DND-41 (cell line): Measurements from ENCODE around the gene TNXB.
"Not testable (repeated sequence)": the region's sequence is repeated elsewhere in the genome, so short reads cannot be mapped to it uniquely, and the experiment has no call there.

Source experiments
- EZH2 ChIP-seq: IDR thresholded peaks from 3 replicates; pipeline ENCODE4 v1.6.1; 2012; ENCODE audit warnings: borderline replicate concordance, low read depth, mild to moderate bottlenecking, moderate library complexity, low read length, inconsistent platforms; ENCODE audit not compliant: severe bottlenecking
- TF ChIP-seq, protein P1 (sequence below): IDR thresholded peaks from 2 replicates; pipeline ENCODE4 v1.5.1; 2012; ENCODE audit warnings: borderline replicate concordance, low read length, moderate library complexity, mild to moderate bottlenecking; ENCODE audit not compliant: poor library complexity, severe bottlenecking; ENCODE audit errors: extremely low read depth

DNA sequence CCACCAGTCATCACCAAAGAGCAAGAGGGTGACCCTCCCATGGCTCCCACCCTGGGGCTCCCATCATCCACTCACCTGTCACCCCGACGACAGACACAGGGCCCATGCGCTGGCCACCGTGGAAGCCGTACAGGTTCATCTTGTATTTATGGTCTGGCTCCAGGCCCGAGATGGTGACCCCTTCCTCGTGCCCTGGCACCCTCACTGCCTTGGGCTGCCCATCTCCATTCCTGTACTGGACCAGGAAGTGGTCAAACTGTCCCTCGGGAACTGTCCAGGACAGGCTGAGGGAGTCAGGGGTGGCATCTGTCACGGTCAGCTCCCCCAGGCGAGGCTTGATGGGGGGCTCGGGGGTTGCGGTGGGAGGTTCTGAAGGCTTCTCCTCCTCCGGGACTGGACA lies 40.8 kb downstream of the TNXB start:
- TF ChIP-seq, protein P1, sequence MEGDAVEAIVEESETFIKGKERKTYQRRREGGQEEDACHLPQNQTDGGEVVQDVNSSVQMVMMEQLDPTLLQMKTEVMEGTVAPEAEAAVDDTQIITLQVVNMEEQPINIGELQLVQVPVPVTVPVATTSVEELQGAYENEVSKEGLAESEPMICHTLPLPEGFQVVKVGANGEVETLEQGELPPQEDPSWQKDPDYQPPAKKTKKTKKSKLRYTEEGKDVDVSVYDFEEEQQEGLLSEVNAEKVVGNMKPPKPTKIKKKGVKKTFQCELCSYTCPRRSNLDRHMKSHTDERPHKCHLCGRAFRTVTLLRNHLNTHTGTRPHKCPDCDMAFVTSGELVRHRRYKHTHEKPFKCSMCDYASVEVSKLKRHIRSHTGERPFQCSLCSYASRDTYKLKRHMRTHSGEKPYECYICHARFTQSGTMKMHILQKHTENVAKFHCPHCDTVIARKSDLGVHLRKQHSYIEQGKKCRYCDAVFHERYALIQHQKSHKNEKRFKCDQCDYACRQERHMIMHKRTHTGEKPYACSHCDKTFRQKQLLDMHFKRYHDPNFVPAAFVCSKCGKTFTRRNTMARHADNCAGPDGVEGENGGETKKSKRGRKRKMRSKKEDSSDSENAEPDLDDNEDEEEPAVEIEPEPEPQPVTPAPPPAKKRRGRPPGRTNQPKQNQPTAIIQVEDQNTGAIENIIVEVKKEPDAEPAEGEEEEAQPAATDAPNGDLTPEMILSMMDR, result not testable (repeated sequence)
- not testable (repeated sequence) for TF ChIP-seq EZH2
